HCT116 (cell line): ENCODE measurements around the gene PLCD1. TPM values are rescaled to one million over a fixed set of nuclear protein-coding genes. Genes with fewer than 3 reads are reported as not detected.

Experiments
- ATAC-seq: fragments of 200-7000 bp; cut with Tn5 transposase; 2 replicates; pipeline ENCODE4 v1.9.1; 2020; ENCODE audit warnings: mild to moderate bottlenecking, moderate library complexity
- BruUV-seq: library from RNA; stranded (reverse); fragments of 400-500 nt; replicated peaks from 2 replicates; lab custom pipeline; 2021; lab: Mats Ljungman, UMichigan
- CTCF ChIA-PET: fragments of 300-600 bp; sonication (Branson Sonifier 250); formaldehyde crosslinking; loops from one replicate; lab custom pipeline; 2021; ENCODE audit warnings: antibody characterized with exemption; lab: Charles Lee
- POLR2A ChIA-PET: fragments of 300-600, 350-600 bp; sonication (Branson Sonifier 250); formaldehyde crosslinking; loops from one replicate; lab custom pipeline; 2021; ENCODE audit warnings: antibody characterized with exemption; lab: Charles Lee
- RAD21 ChIA-PET, 2 experiments: fragments of 300-600 bp; sonication (Branson Sonifier 250); formaldehyde crosslinking; loops; one replicate each; lab custom pipeline; 2023; ENCODE audit warnings: low total read pairs in 2 of 2; ENCODE audit not compliant: uncharacterized antibody in 2 of 2, unreplicated experiment in 2 of 2, low non-redundant PET in 1 of 2; lab: Charles Lee
- DNase-seq: peaks from one replicate; pipeline ENCODE4 v3.0.0-alpha.2; 2010; ENCODE audit warnings: low read depth, low spot score
- H2AFZ ChIP-seq: fragments of 200-600 bp; shearing (Covaris generic), sonication (generic); 2 replicates; pipeline ENCODE4 v1.6.1; 2017; ENCODE audit warnings: low read depth, mixed run types, mixed read lengths, antibody characterized with exemption, low read length; ENCODE audit not compliant: poor library complexity, severe bottlenecking
- H3K27ac ChIP-seq: 2 replicates; pipeline ENCODE4 v1.5.1; 2012; ENCODE audit warnings: low read depth, low read length
- H3K27me3 ChIP-seq: fragments of 200-600 bp; sonication (generic); 2 replicates; pipeline ENCODE4 v1.6.1; 2016; ENCODE audit warnings: mixed run types, low read length, mixed read lengths; ENCODE audit not compliant: insufficient read depth
- H3K36me3 ChIP-seq, 2 experiments: fragments of 200-500 bp in 1 of 2; fragments of 200-600 bp in 1 of 2; sonication (Bioruptor generic) in 1 of 2; sonication (generic) in 1 of 2; 2 replicates each; pipeline versions ENCODE4 v1.5.1 to v1.6.1; 2014 to 2016; ENCODE audit warnings: low read length in 2 of 2, inconsistent platforms in 1 of 2, mixed read lengths in 1 of 2, mixed run types in 1 of 2; ENCODE audit not compliant: insufficient read depth in 2 of 2, control insufficient read depth in 1 of 2
- H3K4me1 ChIP-seq, 2 experiments: fragments of 200-600 bp in 1 of 2; sonication (generic) in 1 of 2; 2 replicates each; pipeline versions ENCODE4 v1.5.1 to v1.6.1; 2012 to 2017; ENCODE audit warnings: low read length in 2 of 2, inconsistent platforms in 1 of 2, mild to moderate bottlenecking in 1 of 2, mixed read lengths in 1 of 2, mixed run types in 1 of 2, moderate library complexity in 1 of 2; ENCODE audit not compliant: insufficient read depth in 2 of 2, control insufficient read depth in 1 of 2
- H3K4me2 ChIP-seq: fragments of 200-600 bp; sonication (generic); 2 replicates; pipeline ENCODE4 v1.6.1; 2017; ENCODE audit warnings: mixed run types, low read length, mixed read lengths
- H3K4me3 ChIP-seq, 2 experiments: fragments of 200-600 bp in 1 of 2; sonication (generic) in 1 of 2; replicated peaks in 1 of 2; 2 replicates each; pipeline ENCODE4 v1.5.1; 2011 to 2016; ENCODE audit warnings: low read length in 2 of 2, control low read depth in 1 of 2, low read depth in 1 of 2, mild to moderate bottlenecking in 1 of 2, mixed read lengths in 1 of 2, mixed run types in 1 of 2
- H3K79me2 ChIP-seq: fragments of 200-600 bp; sonication (generic); 2 replicates; pipeline ENCODE4 v1.6.1; 2017; ENCODE audit warnings: mild to moderate bottlenecking, mixed run types, low read length, moderate library complexity, mixed read lengths; ENCODE audit not compliant: insufficient read depth
- H3K9ac ChIP-seq: fragments of 200-600 bp; sonication (generic); 2 replicates; pipeline ENCODE4 v1.6.1; 2016; ENCODE audit warnings: low read length, mixed read lengths
- H3K9me2 ChIP-seq: fragments of 200-600 bp; sonication (generic), shearing (Covaris generic); 2 replicates; pipeline ENCODE4 v1.6.1; 2017; ENCODE audit warnings: mixed run types, mild to moderate bottlenecking, moderate library complexity; ENCODE audit not compliant: insufficient read depth
- H3K9me3 ChIP-seq, 2 experiments: fragments of 200-500 bp in 1 of 2; fragments of 200-600 bp in 1 of 2; sonication (Bioruptor generic) in 1 of 2; sonication (generic) in 1 of 2; 2 replicates each; pipeline ENCODE4 v1.6.1; 2014 to 2017; ENCODE audit warnings: low read length in 2 of 2, mixed read lengths in 2 of 2, inconsistent platforms in 1 of 2, low read depth in 1 of 2, mild to moderate bottlenecking in 1 of 2, mixed run types in 1 of 2, moderate library complexity in 1 of 2; ENCODE audit not compliant: control insufficient read depth in 1 of 2, insufficient read depth in 1 of 2
- H4K20me1 ChIP-seq: fragments of 200-600 bp; sonication (generic), shearing (Covaris generic); 2 replicates; pipeline ENCODE4 v1.6.1; 2017; ENCODE audit warnings: mixed run types, mild to moderate bottlenecking, moderate library complexity; ENCODE audit not compliant: insufficient read depth
- CBX3 ChIP-seq: IDR thresholded peaks from 2 replicates; pipeline ENCODE4 v1.6.1; 2012; ENCODE audit warnings: low read depth
- CEBPB ChIP-seq: IDR thresholded peaks from 2 replicates; pipeline ENCODE4 v1.6.1; 2012; ENCODE audit warnings: low read depth
- EGR1 ChIP-seq: IDR thresholded peaks from 2 replicates; pipeline ENCODE4 v1.6.1; 2012; ENCODE audit warnings: low read depth
- ELF1 ChIP-seq: IDR thresholded peaks from 2 replicates; pipeline ENCODE4 v1.6.1; 2012; ENCODE audit warnings: low read depth, borderline replicate concordance
- EZH2phosphoT487 ChIP-seq: fragments of 200-600 bp; IDR thresholded peaks from 2 replicates; pipeline ENCODE4 v1.6.1; 2018; ENCODE audit warnings: antibody characterized with exemption, borderline replicate concordance
- FOSL1 ChIP-seq: IDR thresholded peaks from 2 replicates; pipeline ENCODE4 v1.6.1; 2012; ENCODE audit warnings: low read depth
- JUND ChIP-seq: IDR thresholded peaks from 2 replicates; pipeline ENCODE4 v1.6.1; 2012
- POLR2AphosphoS5 ChIP-seq: IDR thresholded peaks from 2 replicates; pipeline ENCODE4 v1.6.1; 2011; ENCODE audit warnings: mild to moderate bottlenecking, low read depth, low read length, moderate library complexity
- RAD21 ChIP-seq: IDR thresholded peaks from 2 replicates; pipeline ENCODE4 v1.6.1; 2012; ENCODE audit warnings: low read depth, mild to moderate bottlenecking
- SIN3A ChIP-seq: IDR thresholded peaks from 2 replicates; pipeline ENCODE4 v1.6.1; 2012; ENCODE audit warnings: low read depth
- SP1 ChIP-seq: IDR thresholded peaks from 2 replicates; pipeline ENCODE4 v1.6.1; 2012; ENCODE audit warnings: low read depth
- SRF ChIP-seq: IDR thresholded peaks from 2 replicates; pipeline ENCODE4 v1.6.1; 2012; ENCODE audit warnings: low read depth
- TCF7L2 ChIP-seq: IDR thresholded peaks from 2 replicates; pipeline ENCODE4 v1.7.0; 2011; ENCODE audit warnings: borderline replicate concordance, inconsistent platforms; ENCODE audit not compliant: insufficient read depth, insufficient read length; ENCODE audit errors: extremely low read depth
- YY1 ChIP-seq: IDR thresholded peaks from 2 replicates; pipeline ENCODE4 v1.6.1; 2011; ENCODE audit warnings: low read length, low read depth, moderate library complexity, mild to moderate bottlenecking; ENCODE audit not compliant: insufficient replicate concordance; ENCODE audit errors: extremely low read depth
- ZFX ChIP-seq: fragments of 450-650 bp; IDR thresholded peaks from 2 replicates; pipeline ENCODE4 v1.6.1; 2017
- ZNF274 ChIP-seq: fragments of 200-500 bp; sonication (Bioruptor generic); IDR thresholded peaks from 2 replicates; pipeline ENCODE4 v1.6.1; 2014; ENCODE audit warnings: mild to moderate bottlenecking, low read depth, low read length, inconsistent platforms
- intact Hi-C: fragments of 100-400 bp; cut with micrococcal nuclease; formaldehyde crosslinking; loops from 2 replicates; pipeline ENCODE4 v1.10.0; 2022
- total RNA-seq: library from RNA; stranded (reverse); gene quantifications from one replicate; pipeline ENCODE4 v1.2.1, GENCODE V29; 2021; ENCODE audit not compliant: unreplicated experiment
- TF ChIP-seq, protein P1 (sequence below): IDR thresholded peaks from 2 replicates; pipeline ENCODE4 v1.6.1; 2012; ENCODE audit warnings: low read depth
- TF ChIP-seq, protein P2 (sequence below), 3 experiments: fragments of 200-600 bp in 1 of 3; sonication (generic) in 1 of 3; IDR thresholded peaks in 2 of 3; conservative IDR thresholded peaks in 1 of 3; 2 replicates each; pipeline ENCODE4 v1.5.1; 2012 to 2017; ENCODE audit warnings: low read depth in 2 of 3, low read length in 2 of 3, antibody characterized with exemption in 1 of 3, borderline replicate concordance in 1 of 3, control low read depth in 1 of 3, mild to moderate bottlenecking in 1 of 3, mixed read lengths in 1 of 3, mixed run types in 1 of 3, moderate library complexity in 1 of 3; ENCODE audit not compliant: insufficient read depth in 1 of 3

PLCD1 gene
- total RNA-seq, 1 experiment from 2014 or later: 15.9 TPM

DNA sequence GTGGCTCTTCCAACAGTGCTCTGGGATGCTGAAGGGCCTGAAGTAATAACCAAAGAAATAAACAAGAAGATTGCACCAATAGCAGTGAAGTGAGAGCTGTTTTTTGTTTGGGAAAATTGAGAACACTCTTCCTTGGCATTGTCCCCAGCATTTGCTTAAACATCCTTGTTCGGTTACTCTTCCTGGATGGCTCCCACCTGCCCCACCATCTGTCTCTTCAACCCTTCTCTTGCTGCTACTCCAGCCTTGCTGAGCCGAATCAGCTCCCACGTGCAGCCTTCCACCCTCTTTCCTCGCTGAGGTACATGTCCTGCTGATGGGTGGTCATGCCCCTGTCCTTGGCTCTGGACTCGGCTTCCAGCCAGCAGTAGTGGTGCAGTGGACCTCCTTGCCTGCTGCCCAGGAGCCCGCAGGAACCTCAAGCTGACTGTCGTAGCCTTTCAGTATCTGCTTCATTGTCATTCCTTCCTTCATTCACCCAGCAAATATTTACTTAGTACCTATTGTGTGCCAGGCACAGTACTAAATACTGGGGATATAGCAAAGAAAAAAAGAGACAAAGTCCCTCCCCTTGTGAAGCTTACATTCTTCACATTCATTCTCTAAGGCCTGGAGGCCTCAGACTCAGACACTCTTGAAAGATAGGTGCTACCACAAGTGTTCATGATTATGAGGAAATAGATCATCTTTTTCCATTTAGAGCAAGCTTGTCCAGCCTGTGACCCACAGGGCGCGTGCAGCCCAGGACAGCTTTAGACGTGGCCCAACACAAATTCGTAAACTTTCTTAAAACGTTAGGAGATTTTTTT lies 56.0 kb downstream of the PLCD1 start:
- H3K9me2 ChIP-seq: no peaks in the 10 kb centered on the region
- no peaks in the 10 kb centered on the region for H3K4me1 ChIP-seq
- H3K4me2 ChIP-seq: no peak overlapping the region
- no peaks in the 10 kb centered on the region for H3K27me3 ChIP-seq
- H3K9ac ChIP-seq: no peak overlapping the region
- intact Hi-C loops: loop anchor here (1.0 to 10.0 kb wide), 5 partner anchors 23 to 541 kb away; partner anchors contain the start of gene XYLB
- TF ChIP-seq TCF7L2 (no peak), ZFX (no peak), CEBPB (no peak), SIN3A (no peak), SP1 (no peak), CBX3 (no peak), POLR2AphosphoS5 (no peak), FOSL1 (no peak), SRF (no peak), JUND (no peak), EZH2phosphoT487 (no peak), ZNF274 (no peak), EGR1 (no peak), ELF1 (no peak), RAD21 (no peak), YY1 (no peak)
- TF ChIP-seq, protein P1, sequence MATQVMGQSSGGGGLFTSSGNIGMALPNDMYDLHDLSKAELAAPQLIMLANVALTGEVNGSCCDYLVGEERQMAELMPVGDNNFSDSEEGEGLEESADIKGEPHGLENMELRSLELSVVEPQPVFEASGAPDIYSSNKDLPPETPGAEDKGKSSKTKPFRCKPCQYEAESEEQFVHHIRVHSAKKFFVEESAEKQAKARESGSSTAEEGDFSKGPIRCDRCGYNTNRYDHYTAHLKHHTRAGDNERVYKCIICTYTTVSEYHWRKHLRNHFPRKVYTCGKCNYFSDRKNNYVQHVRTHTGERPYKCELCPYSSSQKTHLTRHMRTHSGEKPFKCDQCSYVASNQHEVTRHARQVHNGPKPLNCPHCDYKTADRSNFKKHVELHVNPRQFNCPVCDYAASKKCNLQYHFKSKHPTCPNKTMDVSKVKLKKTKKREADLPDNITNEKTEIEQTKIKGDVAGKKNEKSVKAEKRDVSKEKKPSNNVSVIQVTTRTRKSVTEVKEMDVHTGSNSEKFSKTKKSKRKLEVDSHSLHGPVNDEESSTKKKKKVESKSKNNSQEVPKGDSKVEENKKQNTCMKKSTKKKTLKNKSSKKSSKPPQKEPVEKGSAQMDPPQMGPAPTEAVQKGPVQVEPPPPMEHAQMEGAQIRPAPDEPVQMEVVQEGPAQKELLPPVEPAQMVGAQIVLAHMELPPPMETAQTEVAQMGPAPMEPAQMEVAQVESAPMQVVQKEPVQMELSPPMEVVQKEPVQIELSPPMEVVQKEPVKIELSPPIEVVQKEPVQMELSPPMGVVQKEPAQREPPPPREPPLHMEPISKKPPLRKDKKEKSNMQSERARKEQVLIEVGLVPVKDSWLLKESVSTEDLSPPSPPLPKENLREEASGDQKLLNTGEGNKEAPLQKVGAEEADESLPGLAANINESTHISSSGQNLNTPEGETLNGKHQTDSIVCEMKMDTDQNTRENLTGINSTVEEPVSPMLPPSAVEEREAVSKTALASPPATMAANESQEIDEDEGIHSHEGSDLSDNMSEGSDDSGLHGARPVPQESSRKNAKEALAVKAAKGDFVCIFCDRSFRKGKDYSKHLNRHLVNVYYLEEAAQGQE: no peak
- TF ChIP-seq, protein P2, sequence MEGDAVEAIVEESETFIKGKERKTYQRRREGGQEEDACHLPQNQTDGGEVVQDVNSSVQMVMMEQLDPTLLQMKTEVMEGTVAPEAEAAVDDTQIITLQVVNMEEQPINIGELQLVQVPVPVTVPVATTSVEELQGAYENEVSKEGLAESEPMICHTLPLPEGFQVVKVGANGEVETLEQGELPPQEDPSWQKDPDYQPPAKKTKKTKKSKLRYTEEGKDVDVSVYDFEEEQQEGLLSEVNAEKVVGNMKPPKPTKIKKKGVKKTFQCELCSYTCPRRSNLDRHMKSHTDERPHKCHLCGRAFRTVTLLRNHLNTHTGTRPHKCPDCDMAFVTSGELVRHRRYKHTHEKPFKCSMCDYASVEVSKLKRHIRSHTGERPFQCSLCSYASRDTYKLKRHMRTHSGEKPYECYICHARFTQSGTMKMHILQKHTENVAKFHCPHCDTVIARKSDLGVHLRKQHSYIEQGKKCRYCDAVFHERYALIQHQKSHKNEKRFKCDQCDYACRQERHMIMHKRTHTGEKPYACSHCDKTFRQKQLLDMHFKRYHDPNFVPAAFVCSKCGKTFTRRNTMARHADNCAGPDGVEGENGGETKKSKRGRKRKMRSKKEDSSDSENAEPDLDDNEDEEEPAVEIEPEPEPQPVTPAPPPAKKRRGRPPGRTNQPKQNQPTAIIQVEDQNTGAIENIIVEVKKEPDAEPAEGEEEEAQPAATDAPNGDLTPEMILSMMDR (IDR thresholded peaks at IDR 0.05 in 2 of 3, conservative IDR thresholded peaks at IDR 0.05 in 1 of 3; ENCODE audit: borderline replicate concordance in 1 of 3, insufficient read depth in 1 of 3, low read depth in 2 of 3, low read length in 2 of 3): no peak
- TF ChIP-seq, all 23 proteins: peak for 0
- ChIA-PET POLR2A (no interaction called here), CTCF (interaction anchor here (1.0 to 2.3 kb wide), 3 partner anchors 14 to 115 kb away, joined by 3 to 22 read pairs (median 4); no protein-coding TSS in a partner anchor), RAD21 (interaction anchor here in 1 of 2 experiments (1.0 kb wide), 1 partner anchor 118 kb away, joined by 3 read pairs; no protein-coding TSS in a partner anchor)
- Histone ChIP-seq H2AFZ (no peak overlapping the region), H3K4me3 (no peak overlapping the region), H4K20me1 (no peaks in the 10 kb centered on the region), H3K36me3 (peaks cover 2 to 4% of the 10 kb centered on the region in 2 experiments; a peak in 2 of 4 replicates), H3K9me3 (no peaks in the 10 kb centered on the region), H3K27ac (no peak overlapping the region), H3K79me2 (no peaks in the 10 kb centered on the region)
- no TSS peak for BruUV-seq
- ATAC-seq (no peak), DNase-seq (no peak)
